GM19099 (cell line): ENCODE results near the gene ZNF487.

Experiments
- POLR2A ChIP-seq: IDR thresholded peaks from 3 replicates; pipeline ENCODE4 v1.6.1; 2011; ENCODE audit warnings: low read depth; ENCODE audit not compliant: insufficient read length; ENCODE audit errors: extremely low read depth

Gene ZNF487

GRCh38 chr10:43436291-43437140 is at the start of gene ZNF487:
Gene ZNF487 (plus strand): TSS chr10:43437111. CDS start chr10:43475814, 38,703 bp downstream.
- TF ChIP-seq POLR2A, result peak; percentile 66

DNA sequence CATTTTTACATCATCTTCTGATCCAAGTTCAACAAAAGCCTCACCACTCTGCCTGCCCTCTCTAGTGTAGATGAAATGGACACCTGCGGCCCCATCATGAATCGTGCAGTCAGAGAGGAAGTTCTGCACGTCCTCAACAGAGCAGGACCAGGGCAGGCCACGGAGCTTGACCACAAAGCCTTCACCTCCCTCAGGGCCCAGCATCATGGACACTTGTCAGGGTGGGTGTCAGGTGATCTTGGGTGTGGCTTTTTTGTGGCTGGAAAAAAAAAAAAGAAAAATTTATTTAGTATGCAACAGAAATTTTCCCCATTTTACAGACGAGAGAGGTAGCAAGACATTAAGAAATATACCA is 49.3 kb upstream of the ZNF487 start:
- TF ChIP-seq POLR2A, result no peak

DNA sequence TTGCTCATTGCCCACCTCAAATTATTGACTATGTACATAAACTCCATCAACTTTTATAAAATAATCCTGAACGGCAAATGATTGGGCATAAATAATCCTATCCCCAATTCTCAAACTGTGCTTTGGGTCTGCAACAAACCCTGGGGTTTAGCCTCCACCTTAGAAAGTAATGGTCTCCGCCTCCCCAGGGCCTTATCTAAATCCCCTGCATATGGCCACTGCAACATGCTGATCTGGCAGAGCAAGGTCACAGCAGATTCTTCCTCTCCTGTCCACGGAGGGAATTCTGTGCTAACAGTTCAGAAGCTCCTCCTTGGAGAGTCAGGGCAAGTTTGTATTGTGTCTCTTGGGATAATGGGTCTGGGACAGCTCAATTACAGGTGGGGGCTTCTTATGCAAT is 47.0 kb upstream of the ZNF487 start:
- no peak for TF ChIP-seq POLR2A

GRCh38 chr10:43390333-43390732 is 46.6 kb upstream of the ZNF487 start:
- no peak for TF ChIP-seq POLR2A

GRCh38 chr10:43390759-43391158 is 46.2 kb upstream of the ZNF487 start:
- no peak for TF ChIP-seq POLR2A

GRCh38 chr10:43391496-43391895 is 45.4 kb upstream of the ZNF487 start:
- TF ChIP-seq POLR2A, result no peak

DNA sequence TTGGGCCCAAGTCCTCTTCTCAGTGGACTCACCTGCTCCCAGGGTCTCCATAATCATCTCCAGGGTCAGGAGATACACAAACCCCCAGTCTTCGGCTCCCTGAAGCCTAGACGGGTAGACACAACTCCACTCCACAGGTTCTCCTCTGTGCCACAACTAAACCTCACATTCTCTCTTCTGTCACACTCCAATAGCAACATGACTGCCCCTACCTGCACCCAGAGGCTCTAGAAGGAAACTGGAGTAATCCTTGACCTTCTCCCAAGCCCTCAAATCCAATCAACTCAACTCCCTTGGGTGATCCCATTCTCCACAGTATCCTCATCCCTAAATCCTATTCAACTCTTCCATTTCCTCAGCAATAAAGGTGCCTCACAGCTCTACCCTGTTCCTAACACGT is 44.2 kb upstream of the ZNF487 start:
- TF ChIP-seq POLR2A, result no peak

DNA sequence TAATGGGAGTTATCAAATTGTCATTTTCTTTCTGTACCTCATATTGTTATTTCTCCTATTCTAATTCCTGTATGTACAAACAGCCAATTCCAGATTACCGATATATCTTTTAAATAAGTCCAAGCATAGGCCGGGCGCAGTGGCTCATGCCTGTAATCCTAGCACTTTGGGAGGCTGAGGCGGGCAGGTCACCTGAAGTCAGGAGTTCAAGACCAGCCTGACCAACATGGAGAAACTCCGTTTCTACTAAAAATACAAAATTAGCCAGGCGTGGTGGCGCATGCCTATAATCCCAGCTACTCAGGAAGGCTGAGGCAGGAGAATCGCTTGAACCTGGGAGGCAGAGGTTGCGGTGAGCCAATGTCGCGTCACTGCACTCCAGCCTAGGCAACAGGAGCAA is 43.7 kb upstream of the ZNF487 start:
- TF ChIP-seq POLR2A, result peak; percentile 1

- peak; percentile 1 for TF ChIP-seq POLR2A
These were observed 43.1 kb upstream of the ZNF487 start for GRCh38 chr10:43393606-43394360.

GRCh38 chr10:43394868-43395267 is 42.0 kb upstream of the ZNF487 start:
- no peak for TF ChIP-seq POLR2A

DNA sequence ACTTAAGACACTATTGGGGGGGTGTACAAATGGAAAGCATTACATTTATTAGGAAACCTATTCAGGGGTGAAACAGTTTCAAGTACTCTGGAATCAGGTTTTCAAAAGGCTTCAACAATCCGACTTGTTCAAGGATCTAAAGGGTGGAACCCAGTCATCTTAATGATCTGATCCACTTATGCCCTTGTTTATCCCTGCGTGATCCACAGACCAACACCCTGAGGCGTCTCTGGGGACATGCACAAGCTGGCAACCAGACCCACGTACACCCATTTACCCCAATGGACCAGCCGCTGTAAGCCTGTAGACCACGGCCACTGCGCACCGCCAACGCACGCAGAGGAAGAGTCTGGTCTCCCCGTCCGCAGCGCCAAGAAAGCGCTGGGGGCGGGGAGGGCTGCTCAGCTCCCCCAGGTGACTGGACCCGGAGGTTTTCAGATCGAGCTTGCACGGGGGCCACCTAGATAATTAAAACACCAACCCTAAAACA is 41.3 kb upstream of the ZNF487 start:
- no peak for TF ChIP-seq POLR2A

- TF ChIP-seq POLR2A, result no peak
These were observed 40.6 kb upstream of the ZNF487 start for GRCh38 chr10:43396061-43396927.

DNA sequence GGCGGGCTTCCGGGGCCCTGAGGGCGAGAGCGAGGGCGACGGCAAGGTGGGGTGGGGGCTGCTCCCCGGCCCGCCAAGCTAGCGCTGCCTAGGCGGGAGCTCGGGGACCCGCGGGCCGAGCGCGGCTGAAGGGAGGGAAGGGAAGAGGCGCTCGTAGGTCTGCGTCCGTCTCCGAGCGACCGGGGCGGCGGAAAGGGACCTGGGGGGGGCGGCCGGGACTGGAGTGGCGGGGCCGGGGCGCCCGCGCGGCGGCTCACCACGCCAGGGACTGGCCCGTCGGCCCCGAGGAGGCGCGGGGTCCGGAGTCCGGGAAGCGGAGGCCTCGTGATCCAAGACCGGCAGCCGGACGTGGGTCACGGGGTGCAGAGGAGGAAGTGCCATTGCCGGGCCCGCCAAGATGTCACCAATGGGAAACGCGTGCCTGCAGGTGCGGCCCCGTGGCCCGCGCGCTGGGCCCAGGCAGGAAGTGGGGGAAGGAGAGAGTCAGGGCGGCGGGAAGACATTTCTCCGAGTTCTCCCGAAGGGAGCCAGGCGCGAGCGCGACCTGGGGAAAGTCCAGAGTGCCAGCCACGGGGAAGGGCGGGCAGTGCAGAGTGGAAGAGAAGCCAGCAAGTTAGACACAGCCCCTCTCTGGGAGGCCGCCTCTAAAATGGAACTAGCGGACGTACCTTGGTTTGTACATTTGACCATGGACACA is 39.8 kb upstream of the ZNF487 start:
- TF ChIP-seq POLR2A, result peak; percentile 75

- TF ChIP-seq POLR2A, result no peak
These were observed 38.0 kb upstream of the ZNF487 start for GRCh38 chr10:43398939-43399319.

GRCh38 chr10:43399320-43400310 is 37.3 kb upstream of the ZNF487 start:
- no peak for TF ChIP-seq POLR2A
